HepG2 (cell line): Measurements from ENCODE around the gene HHIPL1. TPM values are rescaled to one million over a fixed set of nuclear protein-coding genes. Genes with fewer than 3 reads are reported as not detected.

Experiments used
- ATAC-seq: fragments of 200-7000 bp; cut with Tn5 transposase; 3 replicates; pipeline ENCODE4 v1.9.1; 2020; ENCODE audit warnings: mild to moderate bottlenecking, moderate library complexity
- BruUV-seq: library from RNA; stranded (reverse); fragments of 400-500 nt; replicated peaks from 2 replicates; lab custom pipeline; 2021; lab: Mats Ljungman, UMichigan
- CTCF ChIA-PET: fragments of 300-600 bp; formaldehyde crosslinking; extraction: SDS; loops from one replicate; lab custom pipeline; 2021; ENCODE audit warnings: low total read pairs, inconsistent platforms, low intra/inter-chr PET ratio; lab: Yijun Ruan, JAX
- POLR2A ChIA-PET: fragments of 350-600 bp; sonication (Branson Sonifier 250); formaldehyde crosslinking; loops from one replicate; lab custom pipeline; 2020; ENCODE audit warnings: antibody characterized with exemption, inconsistent platforms; lab: Yijun Ruan, JAX
- DNase-seq: peaks from one replicate; pipeline ENCODE4 v3.0.0-alpha.2; 2015; ENCODE audit warnings: low spot score
- FAIRE-seq: peaks from 3 replicates; lab custom pipeline; 2011; peaks lifted over from hg19 to GRCh38; lab: Jason Lieb, UNC
- H2AFZ ChIP-seq: one replicate; pipeline ENCODE4 v1.6.1; 2011; ENCODE audit warnings: low read length, inconsistent platforms
- H3K27ac ChIP-seq: fragments of 300-600 bp; 3 replicates; pipeline ENCODE4 v1.8.0; 2011; ENCODE audit warnings: mixed run types, mild to moderate bottlenecking, mixed read lengths, low read length, inconsistent platforms; ENCODE audit not compliant: insufficient read depth; ENCODE audit errors: extremely low read length
- H3K27me3 ChIP-seq, 2 experiments: fragments of 200-600 bp in 1 of 2; 2 replicates in 1 of 2; 3 replicates in 1 of 2; pipeline versions ENCODE4 v1.6.0 to v1.8.0; 2011; ENCODE audit warnings: low read length in 2 of 2, mild to moderate bottlenecking in 2 of 2, moderate library complexity in 2 of 2, inconsistent platforms in 1 of 2; ENCODE audit not compliant: insufficient read depth in 2 of 2, control insufficient read depth in 1 of 2
- H3K36me3 ChIP-seq, 2 experiments: fragments of 200-600 bp in 1 of 2; replicated peaks in 1 of 2; 2 replicates in 1 of 2; 3 replicates in 1 of 2; pipeline versions ENCODE4 v1.5.1 to v1.8.0; 2011; ENCODE audit warnings: low read length in 2 of 2, inconsistent platforms in 1 of 2; ENCODE audit not compliant: insufficient read depth in 2 of 2, control insufficient read depth in 1 of 2
- H3K4me1 ChIP-seq: 2 replicates; pipeline ENCODE4 v1.5.1; 2012; ENCODE audit warnings: low read length, inconsistent platforms; ENCODE audit not compliant: insufficient read depth
- H3K4me2 ChIP-seq: 2 replicates; pipeline ENCODE4 v1.6.0; 2011; ENCODE audit warnings: low read depth, low read length, inconsistent platforms
- H3K4me3 ChIP-seq, 3 experiments: fragments of 200-600 bp in 1 of 3; sonication (generic), shearing (Covaris generic) in 1 of 3; replicated peaks in 1 of 3; 2 replicates each; pipeline ENCODE4 v1.5.1; 2011 to 2016; ENCODE audit warnings: low read length in 3 of 3, inconsistent platforms in 2 of 3, low read depth in 2 of 3, mild to moderate bottlenecking in 2 of 3, control low read depth in 1 of 3, mixed read lengths in 1 of 3; ENCODE audit not compliant: insufficient read depth in 1 of 3
- H3K79me2 ChIP-seq: one replicate; pipeline ENCODE4 v1.6.1; 2011; ENCODE audit warnings: low read length, inconsistent platforms; ENCODE audit not compliant: insufficient read depth
- H3K9ac ChIP-seq: 2 replicates; pipeline ENCODE4 v1.6.0; 2011; ENCODE audit warnings: mild to moderate bottlenecking, low read depth, low read length, inconsistent platforms; ENCODE audit not compliant: insufficient read depth
- H3K9me3 ChIP-seq: 2 replicates; pipeline ENCODE4 v1.5.1; 2012; ENCODE audit warnings: mild to moderate bottlenecking, low read length
- H4K20me1 ChIP-seq: 2 replicates; pipeline ENCODE4 v1.6.0; 2011; ENCODE audit warnings: inconsistent platforms, mild to moderate bottlenecking, low read length, moderate library complexity; ENCODE audit not compliant: insufficient read depth
- E2F1 ChIP-seq: sonication (generic); formaldehyde crosslinking; IDR thresholded peaks from 2 replicates; pipeline ENCODE4 v1.5.0; 2020; ENCODE audit warnings: missing genetic modification reagents
- HINFP ChIP-seq: sonication (generic); formaldehyde crosslinking; IDR thresholded peaks from 2 replicates; pipeline ENCODE4 v1.4.0; 2020; ENCODE audit warnings: low read depth, mild to moderate bottlenecking, missing genetic modification reagents
- HMG20B ChIP-seq: conservative IDR thresholded peaks from 2 replicates; pipeline ENCODE4 v1.6.1; 2016; ENCODE audit warnings: missing genetic modification reagents, missing compliant biosample characterization
- NFRKB ChIP-seq: fragments of 450-650 bp; IDR thresholded peaks from 2 replicates; pipeline ENCODE4 v1.6.1; 2017
- ZFP36 ChIP-seq: fragments of 150-350 bp; IDR thresholded peaks from 2 replicates; pipeline ENCODE4 v1.6.1; 2018; ENCODE audit warnings: borderline replicate concordance, low read length, low read depth; ENCODE audit not compliant: partially characterized antibody
- ZNF280B ChIP-seq: sonication (generic); formaldehyde crosslinking; IDR thresholded peaks from 2 replicates; pipeline ENCODE4 v1.5.0; 2020; ENCODE audit warnings: missing genetic modification reagents, mild to moderate bottlenecking, borderline replicate concordance
- ZNF737 ChIP-seq: sonication (generic); formaldehyde crosslinking; IDR thresholded peaks from 2 replicates; pipeline ENCODE4 v1.5.0; 2020; ENCODE audit warnings: missing genetic modification reagents, mild to moderate bottlenecking, borderline replicate concordance
- ZNF780A ChIP-seq: sonication (generic); formaldehyde crosslinking; IDR thresholded peaks from 2 replicates; pipeline ENCODE4 v1.8.0; 2022; ENCODE audit warnings: mild to moderate bottlenecking, missing genetic modification reagents, moderate library complexity
- ZSCAN21 ChIP-seq: sonication (generic); formaldehyde crosslinking; IDR thresholded peaks from 2 replicates; pipeline ENCODE4 v1.8.0; 2022; ENCODE audit warnings: mild to moderate bottlenecking, missing genetic modification reagents, moderate library complexity, borderline replicate concordance
- WGBS: methylation state at CpG from one replicate; pipeline ENCODE4 v1.1.6; 2017; ENCODE audit warnings: low lambda C conversion rate; 5-methylcytosine and 5-hydroxymethylcytosine counted together
- in situ Hi-C: cut with HindIII; loops from 2 replicates; pipeline ENCODE4 v1.10.0; 2017; ENCODE audit warnings: low pct_unique_long_range_greater_than_20kb; ENCODE audit not compliant: extremely low pct_ligation_motif_present
- intact Hi-C: fragments of 100-400 bp; cut with micrococcal nuclease; formaldehyde crosslinking; loops from one replicate; pipeline ENCODE4 v1.10.0; 2022; ENCODE audit not compliant: unreplicated experiment
- polyA plus RNA-seq, 8 experiments: library from polyadenylated mRNA; depleted of rRNA in 3 of 8; stranded (reverse) in 7 of 8; unstranded in 1 of 8; fragments of >200 nt; fragmentation: Illumina TruSeq in 4 of 8; extraction: Trizol in 4 of 8; gene quantifications; 2 replicates each; pipeline versions ENCODE4 v1.2.1 to v1.2.3, GENCODE V29; 2011 to 2016; ENCODE audit warnings: low read depth in 4 of 8, missing spikeins in 1 of 8, mixed read lengths in 1 of 8; ENCODE audit not compliant: insufficient read depth in 1 of 8
- total RNA-seq, 5 experiments: library from RNA; depleted of rRNA; stranded (reverse); fragments of >200 nt; fragmentation: Illumina TruSeq; extraction: Trizol; gene quantifications; 2 replicates each; pipeline ENCODE4 v1.2.3, GENCODE V29; 2016; ENCODE audit warnings: low read depth in 1 of 5

The HHIPL1 gene
- total and polyA plus RNA-seq, 2 of the 13 experiments (the other 11 are each of a cell fraction or from before 2014, with no cell fraction given) = not detected

- H3K27ac ChIP-seq = no peak overlapping the region
- in situ Hi-C loops (no loop called here), intact Hi-C loops (no loop called here)
- no peak for FAIRE-seq
- TF ChIP-seq E2F1 (CRISPR knock-in tag) (no peak), HINFP (no peak), ZNF280B (no peak), NFRKB (no peak), ZNF737 (CRISPR knock-in tag) (no peak), HMG20B (CRISPR knock-in tag) (no peak), ZNF780A (CRISPR knock-in tag) (no peak), ZSCAN21 (CRISPR knock-in tag) (no peak), ZFP36 (no peak)
- no peaks in the 10 kb centered on the region for H3K27me3 ChIP-seq
- CTCF ChIA-PET = no interaction called here
- WGBS = 81% methylated on average over 6 of the region's 6 CpGs
- H3K9ac ChIP-seq = no peak overlapping the region
- ATAC-seq = no peak
- H3K36me3 ChIP-seq = no peaks in the 10 kb centered on the region
- no peaks in the 10 kb centered on the region for H3K79me2 ChIP-seq
- no TSS peak for BruUV-seq
- no peak overlapping the region for H2AFZ ChIP-seq
- no peaks in the 10 kb centered on the region for H3K4me1 ChIP-seq
- no peaks in the 10 kb centered on the region for H4K20me1 ChIP-seq
- no peak overlapping the region for H3K4me3 ChIP-seq
- no peak overlapping the region for H3K4me2 ChIP-seq
- DNase-seq = no peak
- H3K9me3 ChIP-seq = peaks cover 5% of the 10 kb centered on the region
- POLR2A ChIA-PET = no interaction called here
These were observed 53.3 kb downstream of the HHIPL1 start for GRCh38 chr14:99698236-99698635.
